Heart left ventricle (tissue), 16 donors: ENCODE results near the gene BPHL. TPM values are rescaled to one million over a fixed set of nuclear protein-coding genes. Genes with fewer than 3 reads are reported as not detected.
A peak's percentile ranks its signal among the peaks of the same experiment; 100 is the strongest.

Source experiments
- ATAC-seq, 4 donors: fragments of 200-7000 bp; cut with Tn5 transposase; one replicate each; pipeline ENCODE4 v1.9.1; 2020 to 2022; ENCODE audit warnings: moderate library complexity in 4 of 4, mild to moderate bottlenecking in 3 of 4, moderate number of reproducible peaks in 1 of 4
- DNase-seq, 5 donors: peaks; one replicate each; pipeline ENCODE4 v3.0.0-alpha.2; 2020
- H3K27ac ChIP-seq, 12 donors: fragments of 200-600 bp; sonication (generic) in 4 of 12; one replicate each; pipeline versions ENCODE4 v1.5.0 to v1.8.0; 2016 to 2022; ENCODE audit warnings: mild to moderate bottlenecking in 2 of 12
- H3K27me3 ChIP-seq, 9 donors: fragments of 200-600 bp; sonication (generic) in 2 of 9; one replicate each; pipeline versions ENCODE4 v1.5.1 to v1.8.0; 2016 to 2022; ENCODE audit warnings: mild to moderate bottlenecking in 3 of 9
- H3K36me3 ChIP-seq, 9 donors: fragments of 200-600 bp; sonication (generic) in 2 of 9; one replicate each; pipeline versions ENCODE4 v1.5.0 to v1.8.0; 2018 to 2022; ENCODE audit warnings: mild to moderate bottlenecking in 2 of 9
- H3K4me1 ChIP-seq, 12 donors: fragments of 200-600 bp; sonication (generic) in 4 of 12; one replicate each; pipeline versions ENCODE4 v1.5.0 to v1.8.0; 2016 to 2022; ENCODE audit warnings: mild to moderate bottlenecking in 3 of 12
- H3K4me3 ChIP-seq, 12 donors: fragments of 200-600 bp; sonication (generic) in 4 of 12; one replicate each; pipeline versions ENCODE4 v1.5.0 to v1.8.0; 2017 to 2022; ENCODE audit warnings: mild to moderate bottlenecking in 9 of 12, moderate library complexity in 4 of 12
- H3K9me3 ChIP-seq, 12 donors: fragments of 200-600 bp; sonication (generic) in 4 of 12; one replicate each; pipeline versions ENCODE4 v1.5.0 to v1.8.0; 2016 to 2022; ENCODE audit warnings: mild to moderate bottlenecking in 1 of 12
- CTCF ChIP-seq, 12 donors: fragments of 200-600 bp; sonication (generic) in 4 of 12; IDR thresholded peaks; one replicate each; pipeline versions ENCODE4 v1.5.0 to v1.8.0; 2018 to 2022; ENCODE audit warnings: antibody characterized with exemption in 12 of 12, mild to moderate bottlenecking in 5 of 12
- POLR2A ChIP-seq, 2 donors: fragments of 450-650 bp; IDR thresholded peaks; one replicate each; pipeline ENCODE4 v1.6.1; 2017; ENCODE audit warnings: antibody characterized with exemption in 2 of 2, mild to moderate bottlenecking in 2 of 2, moderate library complexity in 2 of 2
- WGBS, 4 donors: extraction: QIAGEN DNeasy Blood & Tissue Kit in 2 of 4; methylation state at CpG; one replicate each; pipeline versions ENCODE4 v1.1.5 to v1.1.7; 2013 to 2018; 5-methylcytosine and 5-hydroxymethylcytosine counted together
- intact Hi-C, 10 donors: fragments of 100-400 bp; cut with DNase I; formaldehyde crosslinking; loops; one replicate each; pipeline versions ENCODE4 v1.11.1 to v1.14.2; 2022
- polyA plus RNA-seq, 2 donors: library from polyadenylated mRNA; stranded (reverse); fragments of 200-250 nt; gene quantifications; one replicate each; pipeline ENCODE4 v1.2.3, GENCODE V29; 2013
- total RNA-seq, 9 donors: library from RNA; depleted of rRNA in 2 of 9; stranded (reverse); fragments of >200 nt in 2 of 9; fragmentation: NEBNext Ultra II Directional in 3 of 9; extraction: Animal tissue kit (Norgen Biotek cat#: 25700) in 3 of 9; gene quantifications; one replicate each; pipeline versions ENCODE4 v1.1.0 to v1.2.4, GENCODE V29; 2016 to 2023
- donor health status: ischemic (EF 13 %, LVEDD 7.1; RV severe dilation, severe dysfunction).
- donor health status: healthy with polysubstance abuse.
- donor health status: DM: no; HTN: yes; CAD: no.
- donor health status: DM: no; HTN: no; CAD: no.
- donor health status: ischemic (EF 25% LVEDD 6.9; RV normal size, moderate dysfunction).
- donor health status: ischemic (EF 25% LVEDD 5.7; RV mildly dilated, moderate dysfunction).
- donor health status: healthy.
- donor health status: DM: yes; HTN: yes; CAD: no.
- donor health status: ischemic (EF 35%, LVEDD 5.7; RV mildly dilated, moderate dysfunction).
- donor health status: nonischemic (EF 11% LVEDD 7.7; RV severe dilation, severe dysfunction).
- donor health status: DM: yes; HTN: yes; CAD: no.
- donor health status: PGD.
- donor health status: ischemic (EF 29% LVEDD 5.4; RV normal size, mild dysfunction).
- donor health status: nonischemic (EF 23%, LVEDD 6.1; RV moderate dilation, normal function).

The BPHL gene
- total and polyA plus RNA-seq, 11 donors, result 4.8 to 38.2 (median 13.5) TPM

DNA sequence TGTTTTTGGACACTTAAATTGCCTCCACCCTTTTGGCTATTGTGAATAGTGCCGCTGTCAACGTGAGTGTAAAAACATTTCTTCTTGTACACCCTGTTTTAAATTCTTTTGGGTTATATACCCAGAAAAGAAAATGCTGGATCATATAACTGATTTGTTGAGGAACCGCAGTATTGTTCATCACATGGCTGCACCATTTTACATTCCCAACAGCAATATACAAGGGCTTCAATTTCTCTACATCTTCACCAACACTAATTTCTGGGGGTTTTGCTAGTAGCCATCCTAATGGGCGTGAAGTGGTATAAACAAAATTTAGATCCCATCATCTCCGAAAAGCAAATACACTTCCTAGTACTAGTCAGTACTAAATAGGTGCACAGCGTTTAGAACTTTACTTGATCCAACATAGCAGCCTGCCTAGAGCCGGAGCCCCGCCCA lies 579 bp upstream of the BPHL start:
- Histone ChIP-seq H3K27ac (peak overlapping the region; percentile 77 to 95 (median 92)), H3K9me3 (no peaks in the 10 kb centered on the region), H3K4me3 (peak overlapping the region; percentile 62 to 94 (median 80)), H3K4me1 (peaks cover 0 to 18% (median 9%) of the 10 kb centered on the region in 12 donors), H3K27me3 (no peaks in the 10 kb centered on the region), H3K36me3 (peaks cover 0 to 31% (median 26%) of the 10 kb centered on the region in 9 donors)
- WGBS, 4 donors, result 16 to 20% (median 17%) methylated on average over 8 of the region's 8 CpGs
- ATAC-seq, result no peak
- intact Hi-C loops, result no loop called here
- DNase-seq, result no peak
- TF ChIP-seq POLR2A (IDR thresholded peaks at IDR 0.05) (no peak), CTCF (IDR thresholded peaks at IDR 0.05) (no peak)

DNA sequence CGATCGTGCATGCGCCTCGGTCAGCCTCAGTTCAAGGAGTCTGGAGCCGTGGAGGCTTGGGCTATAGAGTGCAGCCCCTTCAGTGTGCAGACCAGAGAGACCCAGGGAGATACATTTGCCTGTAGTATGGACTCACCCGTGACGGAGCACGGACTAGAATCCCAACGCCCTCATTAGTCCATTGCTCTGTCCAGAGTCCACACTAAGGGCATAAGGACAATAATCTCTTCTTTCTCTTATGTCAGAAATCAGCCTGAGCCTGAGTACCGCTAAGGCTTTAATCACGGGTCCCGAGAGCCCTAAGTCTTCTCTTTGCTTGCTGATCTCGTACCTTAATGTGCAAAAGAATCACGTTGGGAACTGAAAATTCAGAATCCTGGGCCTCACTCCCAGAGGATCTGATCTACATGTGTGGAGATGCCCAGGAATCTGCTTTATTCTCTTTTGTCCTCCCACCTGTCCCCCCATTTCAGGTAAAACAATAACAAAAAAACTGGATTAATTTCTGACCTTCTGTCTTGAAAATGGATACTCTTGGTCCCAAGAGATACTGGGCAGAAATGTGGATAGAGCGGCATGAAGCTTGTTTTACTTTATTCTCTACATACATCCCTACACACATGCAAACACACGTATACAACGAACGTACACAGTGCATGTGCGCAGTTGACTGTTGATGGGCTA lies 671 bp downstream of the BPHL start:
- no peak for TF ChIP-seq CTCF (IDR thresholded peaks at IDR 0.05)
- TF ChIP-seq POLR2A (IDR thresholded peaks at IDR 0.05), result no peak
- Histone ChIP-seq H3K27me3 (no peaks in the 10 kb centered on the region), H3K9me3 (no peaks in the 10 kb centered on the region), H3K4me1 (peaks cover 0 to 18% (median 9%) of the 10 kb centered on the region in 12 donors), H3K36me3 (peaks cover 0 to 18% (median 13%) of the 10 kb centered on the region in 9 donors), H3K4me3 (peak overlapping the region; percentile 62 to 94 (median 80)), H3K27ac (peak overlapping the region; percentile 77 to 95 (median 92))
- DNase-seq (no peak), ATAC-seq (peak in 2 of 4 donors; percentile 43 to 46)
- 24 to 25% (median 24%) methylated on average over 19 of the region's 19 CpGs for WGBS, 4 donors
- intact Hi-C loops, result no loop called here

DNA sequence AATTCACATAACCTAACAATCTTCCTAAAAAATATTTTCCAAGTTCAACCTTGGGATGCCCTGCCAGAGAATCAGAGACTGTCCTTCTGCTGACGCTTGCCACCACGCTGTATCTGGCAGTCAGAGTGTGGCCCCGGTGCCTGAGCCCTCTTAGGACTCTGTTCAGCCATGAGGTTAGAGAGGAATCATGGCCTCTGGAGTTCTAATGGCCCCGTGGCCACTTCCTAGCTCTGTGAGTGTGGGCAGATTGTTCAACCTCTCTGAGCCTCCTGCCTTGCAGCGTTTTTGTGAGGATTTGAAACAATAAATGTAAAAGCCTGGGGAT lies 2.2 kb downstream of the BPHL start:
- Histone ChIP-seq H3K27ac (no peak overlapping the region), H3K9me3 (no peaks in the 10 kb centered on the region), H3K36me3 (peaks cover 0 to 3% (median 0%) of the 10 kb centered on the region in 9 donors), H3K4me3 (no peak overlapping the region), H3K4me1 (peaks cover 0 to 18% (median 9%) of the 10 kb centered on the region in 12 donors), H3K27me3 (no peaks in the 10 kb centered on the region)
- no peak for DNase-seq
- no peak for TF ChIP-seq POLR2A (IDR thresholded peaks at IDR 0.05)
- no peak for TF ChIP-seq CTCF (IDR thresholded peaks at IDR 0.05)
- no peak for ATAC-seq
- intact Hi-C loops, result loop anchor here in 3 of 10 donors (5.0 to 10.0 kb wide), 2 partner anchors 37 to 614 kb away; partner anchors contain the start of gene TUBB2A (in 1 of the 3)
- WGBS, 4 donors, result 90 to 92% (median 91%) methylated on average over 5 of the region's 5 CpGs

GRCh38 chr6:3122823-3123182 lies 4.3 kb downstream of the BPHL start:
- TF ChIP-seq CTCF (IDR thresholded peaks at IDR 0.05), result no peak
- TF ChIP-seq POLR2A (IDR thresholded peaks at IDR 0.05), result no peak
- no peaks in the 10 kb centered on the region for H3K36me3 ChIP-seq
- H3K27me3 ChIP-seq, result no peaks in the 10 kb centered on the region
- no peak overlapping the region for H3K4me3 ChIP-seq
- H3K27ac ChIP-seq, result no peak overlapping the region
- WGBS, 4 donors, result 92 to 96% (median 93%) methylated on average over 7 to 9 of the region's 9 CpGs
- intact Hi-C loops, result loop anchor here in 3 of 10 donors (5.0 to 10.0 kb wide), 2 partner anchors 34 to 612 kb away; partner anchors contain the start of gene TUBB2A (in 1 of the 3)
- no peaks in the 10 kb centered on the region for H3K9me3 ChIP-seq
- DNase-seq, result no peak
- H3K4me1 ChIP-seq, result peaks cover 0 to 24% (median 9%) of the 10 kb centered on the region in 12 donors
- ATAC-seq, result no peak
